WTC11 (cell line): Measurements from ENCODE around the gene MGAT5B. TPM values are rescaled to one million over a fixed set of nuclear protein-coding genes. Genes with fewer than 3 reads are reported as not detected.

Experiments
- ATAC-seq: fragments of 200-7000 bp; cut with Tn5 transposase; 2 replicates; pipeline ENCODE4 v1.10.0; 2021; ENCODE audit warnings: mild to moderate bottlenecking, moderate library complexity
- CTCF ChIA-PET: fragments of 300-600 bp; sonication (Branson Sonifier 250); formaldehyde crosslinking; loops from one replicate; lab custom pipeline; 2021; ENCODE audit warnings: antibody characterized with exemption; lab: Charles Lee
- POLR2A ChIA-PET: fragments of 350-600 bp; sonication (Branson Sonifier 250); formaldehyde crosslinking; loops from one replicate; lab custom pipeline; 2021; ENCODE audit warnings: antibody characterized with exemption; lab: Charles Lee
- DNase-seq: peaks from one replicate; pipeline ENCODE4 v3.0.0; 2021; ENCODE audit warnings: low spot score
- H3K27ac Mint-ChIP-seq: 2 replicates; pipeline ENCODE4 v1.8.0; 2021; ENCODE audit warnings: mixed read lengths
- H3K27me3 Mint-ChIP-seq: 2 replicates; pipeline ENCODE4 v1.8.0; 2021; ENCODE audit warnings: low read depth, mild to moderate bottlenecking, moderate library complexity, mixed read lengths
- H3K36me3 Mint-ChIP-seq: 2 replicates; pipeline ENCODE4 v1.8.0; 2021; ENCODE audit warnings: mixed read lengths
- H3K4me1 Mint-ChIP-seq: 2 replicates; pipeline ENCODE4 v1.8.0; 2022; ENCODE audit warnings: mixed read lengths
- H3K4me3 Mint-ChIP-seq: 2 replicates; pipeline ENCODE4 v1.8.0; 2021; ENCODE audit warnings: mild to moderate bottlenecking, moderate library complexity, mixed read lengths
- H3K9me3 Mint-ChIP-seq: 2 replicates; pipeline ENCODE4 v1.8.0; 2021; ENCODE audit warnings: mixed read lengths
- AFF4 ChIP-seq: sonication (generic); formaldehyde crosslinking; IDR thresholded peaks from 2 replicates; pipeline ENCODE4 v1.8.1; 2023; ENCODE audit warnings: mild to moderate bottlenecking, missing genetic modification reagents, borderline replicate concordance
- ATF2 ChIP-seq: sonication (generic); formaldehyde crosslinking; IDR thresholded peaks from 2 replicates; pipeline ENCODE4 v1.8.1; 2022; ENCODE audit warnings: low read depth, missing genetic modification reagents, borderline replicate concordance
- CREM ChIP-seq: sonication (generic); formaldehyde crosslinking; IDR thresholded peaks from 2 replicates; pipeline ENCODE4 v1.8.1; 2022; ENCODE audit warnings: mild to moderate bottlenecking, missing genetic modification reagents, moderate library complexity
- ELF4 ChIP-seq: sonication (generic); formaldehyde crosslinking; IDR thresholded peaks from 2 replicates; pipeline ENCODE4 v1.8.1; 2022; ENCODE audit warnings: low read depth, mild to moderate bottlenecking, moderate library complexity, missing genetic modification reagents
- EMX1 ChIP-seq: fragments of 250-450 bp; sonication (Bioruptor Pico); IDR thresholded peaks from 2 replicates; pipeline ENCODE4 v1.8.0; 2021; ENCODE audit warnings: mild to moderate bottlenecking
- ERG ChIP-seq: fragments of 250-450 bp; sonication (Bioruptor Pico); IDR thresholded peaks from 2 replicates; pipeline ENCODE4 v1.8.0; 2021; ENCODE audit warnings: mild to moderate bottlenecking
- FOXP1 ChIP-seq: sonication (generic); formaldehyde crosslinking; IDR thresholded peaks from 2 replicates; pipeline ENCODE4 v1.8.0; 2022; ENCODE audit warnings: missing genetic modification reagents, mild to moderate bottlenecking, moderate library complexity, borderline replicate concordance
- ZNF423 ChIP-seq: fragments of 250-450 bp; sonication (Bioruptor Pico); IDR thresholded peaks from 2 replicates; pipeline ENCODE4 v2.1.2; 2022; ENCODE audit warnings: mild to moderate bottlenecking, moderate library complexity
- total RNA-seq: library from RNA; stranded (reverse); gene quantifications from 3 replicates; pipeline ENCODE4 v1.2.3, GENCODE V29; 2021
- TF ChIP-seq, protein P1 (sequence below): sonication (generic); formaldehyde crosslinking; conservative IDR thresholded peaks from 2 replicates; pipeline ENCODE4 v1.8.1; 2022; ENCODE audit warnings: mild to moderate bottlenecking, missing genetic modification reagents
- TF ChIP-seq, protein P2 (sequence below): sonication (generic); formaldehyde crosslinking; IDR thresholded peaks from 2 replicates; pipeline ENCODE4 v1.8.1; 2022; ENCODE audit warnings: low read depth, mild to moderate bottlenecking, moderate library complexity, missing genetic modification reagents, borderline replicate concordance

MGAT5B gene
- total RNA-seq, 1 experiment from 2014 or later, result 11.6 TPM

DNA sequence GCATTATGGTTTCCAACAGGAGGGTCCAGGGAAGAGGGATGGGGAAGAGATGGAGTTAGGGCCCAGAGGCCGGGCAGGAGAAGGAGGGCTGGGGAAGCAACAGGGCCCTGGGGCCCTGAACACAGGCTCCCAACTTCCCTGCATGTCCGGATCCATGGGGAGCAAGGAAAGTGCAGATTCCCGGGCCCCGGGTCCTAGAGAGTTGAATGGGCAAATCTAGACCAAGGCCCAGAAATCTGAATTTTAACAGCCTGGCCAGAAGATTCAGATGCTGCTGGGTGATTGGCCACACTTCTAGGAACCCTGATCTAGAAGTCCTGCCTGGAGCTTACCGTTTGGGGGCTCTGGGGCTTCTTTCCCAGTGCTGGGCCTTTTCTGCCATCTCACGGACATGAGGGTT, 13.2 kb downstream of the MGAT5B start (continued):
- no peak for TF ChIP-seq AFF4 (CRISPR knock-in tag)
- TF ChIP-seq, protein P1, sequence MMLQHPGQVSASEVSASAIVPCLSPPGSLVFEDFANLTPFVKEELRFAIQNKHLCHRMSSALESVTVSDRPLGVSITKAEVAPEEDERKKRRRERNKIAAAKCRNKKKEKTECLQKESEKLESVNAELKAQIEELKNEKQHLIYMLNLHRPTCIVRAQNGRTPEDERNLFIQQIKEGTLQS (CRISPR knock-in tag), result no peak
- no peak for TF ChIP-seq CREM (CRISPR knock-in tag)
- no peak for TF ChIP-seq ERG

DNA sequence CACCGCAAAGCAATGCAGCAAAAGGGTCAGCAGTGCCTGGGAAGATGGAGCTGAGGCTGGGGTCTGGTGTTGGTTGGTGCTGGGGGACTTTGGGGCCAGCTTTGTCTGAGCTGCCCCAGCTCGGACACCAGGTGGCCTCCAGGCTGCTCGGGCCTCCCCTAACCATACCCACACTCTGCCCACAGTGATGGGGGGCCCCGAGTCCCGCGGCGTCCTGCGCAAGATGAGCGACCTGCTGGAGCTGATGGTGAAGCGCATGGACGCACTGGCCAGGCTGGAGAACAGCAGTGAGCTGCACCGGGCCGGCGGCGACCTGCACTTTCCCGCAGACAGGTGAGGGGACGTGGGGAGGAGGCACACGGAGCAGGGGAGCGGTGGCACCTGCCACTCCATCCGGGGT, 13.8 kb downstream of the MGAT5B start:
- no peaks in the 10 kb centered on the region for H3K27me3 Mint-ChIP-seq
- H3K36me3 Mint-ChIP-seq, result no peaks in the 10 kb centered on the region
- ATAC-seq (no peak), DNase-seq (no peak)
- POLR2A ChIA-PET, result no interaction called here
- peaks cover 36% of the 10 kb centered on the region for H3K4me1 Mint-ChIP-seq
- H3K9me3 Mint-ChIP-seq, result no peaks in the 10 kb centered on the region
- CTCF ChIA-PET, result interaction anchor here (5.0 kb wide), 1 partner anchor 13 kb away, joined by 43 read pairs; the partner anchor contains the start of gene MGAT5B
- H3K4me3 Mint-ChIP-seq, result no peak overlapping the region
- no peak for TF ChIP-seq ELF4 (CRISPR knock-in tag)
- no peak for TF ChIP-seq ATF2 (CRISPR knock-in tag)
- TF ChIP-seq, protein P2, sequence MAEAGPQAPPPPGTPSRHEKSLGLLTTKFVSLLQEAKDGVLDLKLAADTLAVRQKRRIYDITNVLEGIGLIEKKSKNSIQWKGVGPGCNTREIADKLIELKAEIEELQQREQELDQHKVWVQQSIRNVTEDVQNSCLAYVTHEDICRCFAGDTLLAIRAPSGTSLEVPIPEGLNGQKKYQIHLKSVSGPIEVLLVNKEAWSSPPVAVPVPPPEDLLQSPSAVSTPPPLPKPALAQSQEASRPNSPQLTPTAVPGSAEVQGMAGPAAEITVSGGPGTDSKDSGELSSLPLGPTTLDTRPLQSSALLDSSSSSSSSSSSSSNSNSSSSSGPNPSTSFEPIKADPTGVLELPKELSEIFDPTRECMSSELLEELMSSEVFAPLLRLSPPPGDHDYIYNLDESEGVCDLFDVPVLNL (CRISPR knock-in tag), result no peak
- TF ChIP-seq AFF4 (CRISPR knock-in tag), result no peak
- TF ChIP-seq ZNF423 (CRISPR knock-in tag), result no peak
- no peak for TF ChIP-seq EMX1 (CRISPR knock-in tag)
- no peak for TF ChIP-seq FOXP1
- H3K27ac Mint-ChIP-seq, result no peak overlapping the region
